ENCODE measurements around the gene SLC22A12. TPM values are rescaled to one million over a fixed set of nuclear protein-coding genes. Genes with fewer than 3 reads are reported as not detected.
A peak's percentile ranks its signal among the peaks of the same experiment; 100 is the strongest.

The SLC22A12 gene
- polyA plus RNA-seq, 1 of the 3 experiments (the other 2 are of a cell fraction) = not detected

- H2AFZ ChIP-seq (ENCODE audit: low read depth) = no peak overlapping the region
- ChIA-PET CTCF (interaction anchor here (1.2 to 2.7 kb wide), 3 partner anchors 13 to 191 kb away, joined by 6 to 9 read pairs (median 8); no protein-coding TSS in a partner anchor), POLR2A (interaction anchor here (0.6 kb wide), 1 partner anchor 142 kb away, joined by 4 read pairs; no protein-coding TSS in a partner anchor)
- no peak for TF ChIP-seq MEF2A (IDR thresholded peaks at IDR 0.05; ENCODE audit: borderline replicate concordance, low read depth)
- no peaks in the 10 kb centered on the region for H3K9me2 ChIP-seq
- H3K4me2 ChIP-seq = no peak overlapping the region
- H3K4me1 ChIP-seq (ENCODE audit: control insufficient read depth in 1 of 2, insufficient read depth in 2 of 2, low read depth in 1 of 2, low read length in 1 of 2) = peaks cover 0 to 68% of the 10 kb centered on the region in 2 experiments; a peak in 1 of 4 replicates
- H3K79me2 ChIP-seq (ENCODE audit: insufficient read depth) = no peaks in the 10 kb centered on the region
- H3F3A ChIP-seq (replicated peaks; ENCODE audit: insufficient read depth) = no peaks in the 10 kb centered on the region
- no peaks in the 10 kb centered on the region for H3K36me3 ChIP-seq (replicated peaks in 1 of 2; ENCODE audit: control insufficient read depth in 1 of 2, insufficient read depth in 2 of 2, low read length in 1 of 2)
- H4K20me1 ChIP-seq (ENCODE audit: insufficient read depth) = no peaks in the 10 kb centered on the region
- no peak for DNase-seq
- no peaks in the 10 kb centered on the region for H3K9me3 ChIP-seq
- H3K9ac ChIP-seq = no peak overlapping the region
- no peak overlapping the region; a peak in 1 of 4 replicates for H3K4me3 ChIP-seq (ENCODE audit: low read depth in 2 of 2, low read length in 1 of 2)
- WGBS (ENCODE audit: low lambda C conversion rate) = 49% methylated on average over 4 of the region's 4 CpGs
- H3K27ac ChIP-seq (ENCODE audit: low read depth in 2 of 2, low read length in 1 of 2) = no peak overlapping the region
- H3K27me3 ChIP-seq (ENCODE audit: insufficient read depth) = peaks cover 62% of the 10 kb centered on the region
Measured at GRCh38 chr11:64639885-64640284, 48.9 kb downstream of the SLC22A12 start.

- H3K4me3 ChIP-seq (ENCODE audit: low read depth in 2 of 2, low read length in 1 of 2) = peak overlapping the region in 1 of 2 experiments; percentile 51; a peak in 2 of 4 replicates
- no peak overlapping the region for H3K9ac ChIP-seq
- peaks cover 0 to 51% of the 10 kb centered on the region in 2 experiments; a peak in 1 of 4 replicates for H3K4me1 ChIP-seq (ENCODE audit: control insufficient read depth in 1 of 2, insufficient read depth in 2 of 2, low read depth in 1 of 2, low read length in 1 of 2)
- no peaks in the 10 kb centered on the region for H3K9me3 ChIP-seq
- no peak overlapping the region for H2AFZ ChIP-seq (ENCODE audit: low read depth)
- H3K79me2 ChIP-seq (ENCODE audit: insufficient read depth) = no peaks in the 10 kb centered on the region
- no peaks in the 10 kb centered on the region for H3K36me3 ChIP-seq (replicated peaks in 1 of 2; ENCODE audit: control insufficient read depth in 1 of 2, insufficient read depth in 2 of 2, low read length in 1 of 2)
- ChIA-PET CTCF (interaction anchor here (1.9 kb wide), 1 partner anchor 11 kb away, joined by 8 read pairs; no protein-coding TSS in a partner anchor), POLR2A (interaction anchor here (1.3 kb wide), 1 partner anchor 22 kb away, joined by 4 read pairs; no protein-coding TSS in a partner anchor)
- no peak overlapping the region; a peak in 1 of 4 replicates for H3K27ac ChIP-seq (ENCODE audit: low read depth in 2 of 2, low read length in 1 of 2)
- no peak overlapping the region for H3K4me2 ChIP-seq
- TF ChIP-seq RAD21 (IDR thresholded peaks at IDR 0.05; ENCODE audit: low read length) (no peak), EZH2phosphoT487 (IDR thresholded peaks at IDR 0.05; ENCODE audit: borderline replicate concordance, low read depth) (no peak), YY1 (IDR thresholded peaks at IDR 0.05; ENCODE audit: low read depth) (no peak), FOXM1 (IDR thresholded peaks at IDR 0.05; ENCODE audit: low read depth) (no peak), GATA2 (CRISPR knock-in tag; IDR thresholded peaks at IDR 0.05) (0 out of 2 replicates have a peak, but pooled peaks have one; percentile 8)
- no peaks in the 10 kb centered on the region for H3F3A ChIP-seq (replicated peaks; ENCODE audit: insufficient read depth)
- DNase-seq = no peak
- peaks cover 70% of the 10 kb centered on the region for H3K27me3 ChIP-seq (ENCODE audit: insufficient read depth)
- no peaks in the 10 kb centered on the region for H3K9me2 ChIP-seq
- no peaks in the 10 kb centered on the region for H4K20me1 ChIP-seq (ENCODE audit: insufficient read depth)
- WGBS (ENCODE audit: low lambda C conversion rate) = 39% methylated on average over 11 of the region's 11 CpGs
Measured at GRCh38 chr11:64641596-64642417, 50.8 kb downstream of the SLC22A12 start.

DNA sequence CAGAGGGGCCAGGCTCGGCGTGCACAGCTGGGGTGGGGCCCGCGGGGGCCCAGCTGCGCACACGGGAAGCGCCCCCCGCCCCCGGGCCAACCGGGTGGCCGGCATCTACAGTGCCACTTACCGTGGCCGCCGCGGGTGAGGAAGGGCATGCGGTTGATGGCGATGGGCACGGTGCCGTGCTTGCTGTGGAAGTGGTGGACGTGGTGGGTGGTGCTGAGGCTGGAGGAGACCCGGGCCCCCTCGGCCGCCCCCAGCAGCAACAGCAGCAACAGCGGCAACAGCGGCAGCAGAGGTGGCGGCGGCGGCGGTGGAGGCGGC is 51.4 kb downstream of the SLC22A12 start:
- H3F3A ChIP-seq (replicated peaks; ENCODE audit: insufficient read depth) = no peaks in the 10 kb centered on the region
- H3K27ac ChIP-seq (ENCODE audit: low read depth in 2 of 2, low read length in 1 of 2) = peak overlapping the region in 1 of 2 experiments; percentile 71; a peak in 1 of 4 replicates
- peaks cover 0 to 50% of the 10 kb centered on the region in 2 experiments; a peak in 1 of 4 replicates for H3K4me1 ChIP-seq (ENCODE audit: control insufficient read depth in 1 of 2, insufficient read depth in 2 of 2, low read depth in 1 of 2, low read length in 1 of 2)
- ChIA-PET CTCF (interaction anchor here (1.3 to 1.9 kb wide), 2 partner anchors 11 to 81 kb away, joined by 3 to 8 read pairs; no protein-coding TSS in a partner anchor), POLR2A (interaction anchor here (1.3 kb wide), 1 partner anchor 22 kb away, joined by 4 read pairs; no protein-coding TSS in a partner anchor)
- no peak overlapping the region for H3K4me2 ChIP-seq
- no peaks in the 10 kb centered on the region for H4K20me1 ChIP-seq (ENCODE audit: insufficient read depth)
- DNase-seq = no peak
- WGBS (ENCODE audit: low lambda C conversion rate) = 0% methylated on average over 1 of the region's 30 CpGs
- H3K9me2 ChIP-seq = no peaks in the 10 kb centered on the region
- H3K79me2 ChIP-seq (ENCODE audit: insufficient read depth) = no peaks in the 10 kb centered on the region
- H3K4me3 ChIP-seq (ENCODE audit: low read depth in 2 of 2, low read length in 1 of 2) = peak overlapping the region in 1 of 2 experiments; percentile 51; a peak in 2 of 4 replicates
- no peak overlapping the region for H2AFZ ChIP-seq (ENCODE audit: low read depth)
- no peak overlapping the region for H3K9ac ChIP-seq
- H3K27me3 ChIP-seq (ENCODE audit: insufficient read depth) = peaks cover 68% of the 10 kb centered on the region
- H3K9me3 ChIP-seq = no peaks in the 10 kb centered on the region
- H3K36me3 ChIP-seq (replicated peaks in 1 of 2; ENCODE audit: control insufficient read depth in 1 of 2, insufficient read depth in 2 of 2, low read length in 1 of 2) = no peaks in the 10 kb centered on the region
- TF ChIP-seq MXI1 (IDR thresholded peaks at IDR 0.05; ENCODE audit: low read depth, low read length) = 0 out of 2 replicates have a peak, but pooled peaks have one; percentile 29
- no peak for TF ChIP-seq ZBTB33 (IDR thresholded peaks at IDR 0.05; ENCODE audit: borderline replicate concordance, low read depth)
